Keratinocyte (primary cell): ENCODE data around the gene CMPK2. TPM values are rescaled to one million over a fixed set of nuclear protein-coding genes. Genes with fewer than 3 reads are reported as not detected.
"Not testable (repeated sequence)": the region's sequence is repeated elsewhere in the genome, so short reads cannot be mapped to it uniquely, and the experiment has no call there.

Source experiments
- DNase-seq: peaks from one replicate; pipeline ENCODE4 v3.0.0-alpha.2; 2011; ENCODE audit warnings: low read depth, missing footprints, low spot score
- FAIRE-seq: peaks from 2 replicates; lab custom pipeline; 2011; peaks lifted over from hg19 to GRCh38; lab: Jason Lieb, UNC
- H2AFZ ChIP-seq: 2 replicates; pipeline ENCODE4 v1.6.0; 2012; ENCODE audit warnings: low read length, control low read depth, inconsistent platforms; ENCODE audit not compliant: control insufficient read depth
- H3K27ac ChIP-seq: 2 replicates; pipeline ENCODE4 v1.5.1; 2011; ENCODE audit warnings: low read length; ENCODE audit not compliant: control insufficient read depth, insufficient read depth
- H3K27me3 ChIP-seq: 3 replicates; pipeline ENCODE4 v1.6.0; 2011; ENCODE audit warnings: low read length; ENCODE audit not compliant: control insufficient read depth, insufficient read depth; ENCODE audit errors: extremely low read depth
- H3K36me3 ChIP-seq, 2 experiments: 2 replicates in 1 of 2; 3 replicates in 1 of 2; pipeline ENCODE4 v1.5.1; 2011; ENCODE audit warnings: low read length in 2 of 2, mild to moderate bottlenecking in 1 of 2; ENCODE audit not compliant: control insufficient read depth in 2 of 2, insufficient read depth in 2 of 2; ENCODE audit errors: extremely low read depth in 1 of 2
- H3K4me1 ChIP-seq: 3 replicates; pipeline ENCODE4 v1.5.1; 2011; ENCODE audit warnings: low read length; ENCODE audit not compliant: control insufficient read depth, insufficient read depth; ENCODE audit errors: extremely low read depth
- H3K4me2 ChIP-seq: 3 replicates; pipeline ENCODE4 v1.6.0; 2011; ENCODE audit warnings: low read depth, low read length; ENCODE audit not compliant: control insufficient read depth, insufficient read depth; ENCODE audit errors: extremely low read depth
- H3K4me3 ChIP-seq, 3 experiments: fragments of 200-600 bp in 1 of 3; sonication (generic) in 1 of 3; 2 replicates in 2 of 3; 3 replicates in 1 of 3; pipeline ENCODE4 v1.5.1; 2011 to 2016; ENCODE audit warnings: low read length in 3 of 3, mild to moderate bottlenecking in 3 of 3, control low read depth in 2 of 3, inconsistent platforms in 1 of 3, low read depth in 1 of 3, mixed read lengths in 1 of 3, mixed run types in 1 of 3, moderate library complexity in 1 of 3; ENCODE audit not compliant: control insufficient read depth in 2 of 3, insufficient read depth in 2 of 3; ENCODE audit errors: extremely low read depth in 1 of 3
- H3K79me2 ChIP-seq: 2 replicates; pipeline ENCODE4 v1.6.0; 2012; ENCODE audit warnings: low read length; ENCODE audit not compliant: control insufficient read depth, insufficient read depth
- H3K9ac ChIP-seq: 3 replicates; pipeline ENCODE4 v1.6.0; 2011; ENCODE audit warnings: low read length; ENCODE audit not compliant: control insufficient read depth, insufficient read depth; ENCODE audit errors: extremely low read depth
- H3K9me1 ChIP-seq: 3 replicates; pipeline ENCODE4 v1.6.0; 2011; ENCODE audit warnings: low read length; ENCODE audit not compliant: control insufficient read depth, insufficient read depth; ENCODE audit errors: extremely low read depth
- H3K9me3 ChIP-seq: 2 replicates; pipeline ENCODE4 v1.5.1; 2012; ENCODE audit warnings: low read depth, low read length; ENCODE audit not compliant: control insufficient read depth
- H4K20me1 ChIP-seq: 3 replicates; pipeline ENCODE4 v1.6.0; 2011; ENCODE audit warnings: low read length; ENCODE audit not compliant: control insufficient read depth, insufficient read depth; ENCODE audit errors: extremely low read depth
- CTCF ChIP-seq, 3 experiments: IDR thresholded peaks in 1 of 3; conservative IDR thresholded peaks in 1 of 3; optimal IDR thresholded peaks in 1 of 3; 2 replicates in 2 of 3; 3 replicates in 1 of 3; pipeline versions ENCODE3 to v1.5.1; 2011; ENCODE audit warnings: low read length in 3 of 3, mild to moderate bottlenecking in 3 of 3, moderate library complexity in 2 of 3, control low read depth in 1 of 3, inconsistent platforms in 1 of 3; ENCODE audit not compliant: insufficient read depth in 2 of 3; ENCODE audit errors: extremely low read depth in 1 of 3
- EZH2 ChIP-seq: IDR thresholded peaks from one replicate; pipeline ENCODE4 v1.6.1; 2012; ENCODE audit warnings: inconsistent platforms, mild to moderate bottlenecking, low read length, moderate library complexity
- dilution Hi-C: fragments of 300-500 bp; cut with MboI; formaldehyde crosslinking; loops from one replicate; pipeline ENCODE4 v1.7.0; 2020; ENCODE audit warnings: low sequenced_read_pairs; ENCODE audit not compliant: extremely low pct_ligation_motif_present
- polyA plus RNA-seq, 5 experiments: library from polyadenylated mRNA; depleted of rRNA in 3 of 5; stranded (reverse) in 3 of 5; stranded (forward) in 1 of 5; unstranded in 1 of 5; fragments of >200 nt; gene quantifications; 1 replicate in 1 of 5; 2 replicates in 3 of 5; 3 replicates in 1 of 5; pipeline versions ENCODE4 v1.2.1 to v1.2.3, GENCODE V29; 2011 to 2012; ENCODE audit warnings: missing spikeins in 2 of 5, low read depth in 1 of 5, low replicate concordance in 1 of 5

Gene CMPK2
- polyA plus RNA-seq, 1 donor (not counting 4 experiments of a cell fraction or from before 2014, with no cell fraction given), result 1.5 TPM

- H3K9me3 ChIP-seq, result no peaks in the 10 kb centered on the region
- no peak overlapping the region for H3K4me3 ChIP-seq
- DNase-seq (no peak), FAIRE-seq (no peak)
- peaks cover 16% of the 10 kb centered on the region for H3K27me3 ChIP-seq
- no peaks in the 10 kb centered on the region for H3K9me1 ChIP-seq
- dilution Hi-C loops, result no loop called here
- no peaks in the 10 kb centered on the region for H3K79me2 ChIP-seq
- TF ChIP-seq CTCF (optimal IDR thresholded peaks at IDR 0.05 in 1 of 3, IDR thresholded peaks at IDR 0.05 in 1 of 3, conservative IDR thresholded peaks at IDR 0.05 in 1 of 3; ENCODE audit: extremely low read depth in 1 of 3, insufficient read depth in 2 of 3, low read length in 3 of 3) (no peak), EZH2 (no peak)
- no peaks in the 10 kb centered on the region for H3K4me1 ChIP-seq
- H3K9ac ChIP-seq, result no peak overlapping the region
- no peak overlapping the region for H2AFZ ChIP-seq
- no peaks in the 10 kb centered on the region for H4K20me1 ChIP-seq
- H3K36me3 ChIP-seq, result no peaks in the 10 kb centered on the region
- H3K4me2 ChIP-seq, result no peak overlapping the region
- H3K27ac ChIP-seq, result no peak overlapping the region
Observed at GRCh38 chr2:6863792-6864191, 1.9 kb downstream of the CMPK2 start.

GRCh38 chr2:6860296-6860695 lies 5.4 kb downstream of the CMPK2 start:
- TF ChIP-seq EZH2, result no peak
- TF ChIP-seq CTCF (optimal IDR thresholded peaks at IDR 0.05 in 1 of 3, IDR thresholded peaks at IDR 0.05 in 1 of 3, conservative IDR thresholded peaks at IDR 0.05 in 1 of 3; ENCODE audit: extremely low read depth in 1 of 3, insufficient read depth in 2 of 3, low read length in 3 of 3), result no peak
- Histone ChIP-seq H3K9me1 (no peaks in the 10 kb centered on the region), H3K9ac (no peak overlapping the region), H3K27ac (no peak overlapping the region), H3K36me3 (no peaks in the 10 kb centered on the region), H3K79me2 (no peaks in the 10 kb centered on the region), H3K27me3 (peaks cover 11% of the 10 kb centered on the region), H4K20me1 (no peaks in the 10 kb centered on the region), H3K4me2 (no peak overlapping the region), H3K4me1 (no peaks in the 10 kb centered on the region), H3K4me3 (no peak overlapping the region), H3K9me3 (no peaks in the 10 kb centered on the region), H2AFZ (no peak overlapping the region)
- FAIRE-seq, result no peak
- dilution Hi-C loops, result no loop called here
- no peak for DNase-seq

- H2AFZ ChIP-seq, H3K9ac ChIP-seq, H3K36me3 ChIP-seq, DNase-seq, H4K20me1 ChIP-seq, H3K4me3 ChIP-seq, H3K27me3 ChIP-seq, dilution Hi-C loops, H3K27ac ChIP-seq, H3K9me3 ChIP-seq, H3K4me2 ChIP-seq, H3K4me1 ChIP-seq, H3K9me1 ChIP-seq, FAIRE-seq, H3K79me2 ChIP-seq: not testable (repeated sequence)
Observed at GRCh38 chr2:6858466-6859027, 7.2 kb downstream of the CMPK2 start.
